WTC11 (cell line): ENCODE measurements around the gene TWIST2. TPM values are rescaled to one million over a fixed set of nuclear protein-coding genes. Genes with fewer than 3 reads are reported as not detected.

Experiments
- ATAC-seq: fragments of 200-7000 bp; cut with Tn5 transposase; 2 replicates; pipeline ENCODE4 v1.10.0; 2021; ENCODE audit warnings: mild to moderate bottlenecking, moderate library complexity
- CTCF ChIA-PET: fragments of 300-600 bp; sonication (Branson Sonifier 250); formaldehyde crosslinking; loops from one replicate; lab custom pipeline; 2021; ENCODE audit warnings: antibody characterized with exemption; lab: Charles Lee
- POLR2A ChIA-PET: fragments of 350-600 bp; sonication (Branson Sonifier 250); formaldehyde crosslinking; loops from one replicate; lab custom pipeline; 2021; ENCODE audit warnings: antibody characterized with exemption; lab: Charles Lee
- DNase-seq: peaks from one replicate; pipeline ENCODE4 v3.0.0; 2021; ENCODE audit warnings: low spot score
- H3K27ac Mint-ChIP-seq: 2 replicates; pipeline ENCODE4 v1.8.0; 2021; ENCODE audit warnings: mixed read lengths
- H3K27me3 Mint-ChIP-seq: 2 replicates; pipeline ENCODE4 v1.8.0; 2021; ENCODE audit warnings: low read depth, mild to moderate bottlenecking, moderate library complexity, mixed read lengths
- H3K36me3 Mint-ChIP-seq: 2 replicates; pipeline ENCODE4 v1.8.0; 2021; ENCODE audit warnings: mixed read lengths
- H3K4me1 Mint-ChIP-seq: 2 replicates; pipeline ENCODE4 v1.8.0; 2022; ENCODE audit warnings: mixed read lengths
- H3K4me3 Mint-ChIP-seq: 2 replicates; pipeline ENCODE4 v1.8.0; 2021; ENCODE audit warnings: mild to moderate bottlenecking, moderate library complexity, mixed read lengths
- H3K9me3 Mint-ChIP-seq: 2 replicates; pipeline ENCODE4 v1.8.0; 2021; ENCODE audit warnings: mixed read lengths
- ATF6 ChIP-seq: sonication (generic); formaldehyde crosslinking; IDR thresholded peaks from 2 replicates; pipeline ENCODE4 v1.8.1; 2023; ENCODE audit warnings: mild to moderate bottlenecking, missing genetic modification reagents
- CBFB ChIP-seq: sonication (generic); formaldehyde crosslinking; IDR thresholded peaks from 2 replicates; pipeline ENCODE4 v1.8.1; 2022; ENCODE audit warnings: mild to moderate bottlenecking, low read depth, missing genetic modification reagents
- CDX4 ChIP-seq: fragments of 250-450 bp; sonication (Bioruptor Pico); IDR thresholded peaks from 2 replicates; pipeline ENCODE4 v1.9.0; 2021; ENCODE audit warnings: moderate library complexity, mild to moderate bottlenecking, inconsistent platforms, borderline replicate concordance
- CREB1 ChIP-seq: sonication (generic); formaldehyde crosslinking; IDR thresholded peaks from 2 replicates; pipeline ENCODE4 v1.8.0; 2023; ENCODE audit warnings: mild to moderate bottlenecking, missing genetic modification reagents
- FOXP1 ChIP-seq: sonication (generic); formaldehyde crosslinking; IDR thresholded peaks from 2 replicates; pipeline ENCODE4 v1.8.0; 2022; ENCODE audit warnings: missing genetic modification reagents, mild to moderate bottlenecking, moderate library complexity, borderline replicate concordance
- GTF2I ChIP-seq: fragments of 250-450 bp; sonication (Bioruptor Pico); conservative IDR thresholded peaks from 2 replicates; pipeline ENCODE4 v1.4.0; 2021; ENCODE audit warnings: mild to moderate bottlenecking
- IRF1 ChIP-seq: sonication (generic); formaldehyde crosslinking; IDR thresholded peaks from 2 replicates; pipeline ENCODE4 v1.8.0; 2023; ENCODE audit warnings: missing genetic modification reagents
- JAZF1 ChIP-seq: fragments of 250-450 bp; sonication (Bioruptor Pico); IDR thresholded peaks from 2 replicates; pipeline ENCODE4 v1.9.0; 2021; ENCODE audit warnings: moderate library complexity, mild to moderate bottlenecking, inconsistent platforms
- NFE2L1 ChIP-seq: sonication (generic); formaldehyde crosslinking; IDR thresholded peaks from 2 replicates; pipeline ENCODE4 v1.8.1; 2023; ENCODE audit warnings: missing genetic modification reagents
- NFYB ChIP-seq: sonication (generic); formaldehyde crosslinking; conservative IDR thresholded peaks from 2 replicates; pipeline ENCODE4 v1.8.0; 2022; ENCODE audit warnings: low read depth, missing genetic modification reagents
- PRDM15 ChIP-seq: sonication (generic); formaldehyde crosslinking; IDR thresholded peaks from 2 replicates; pipeline ENCODE4 v1.8.0; 2022; ENCODE audit warnings: missing genetic modification reagents
- SMAD3 ChIP-seq: sonication (generic); formaldehyde crosslinking; IDR thresholded peaks from 2 replicates; pipeline ENCODE4 v1.8.0; 2022; ENCODE audit warnings: missing genetic modification reagents, mild to moderate bottlenecking, borderline replicate concordance
- SMAD4 ChIP-seq: sonication (generic); formaldehyde crosslinking; IDR thresholded peaks from 2 replicates; pipeline ENCODE4 v1.8.0; 2022; ENCODE audit warnings: mild to moderate bottlenecking, missing genetic modification reagents
- ZBTB43 ChIP-seq: sonication (generic); formaldehyde crosslinking; IDR thresholded peaks from 2 replicates; pipeline ENCODE4 v1.8.1; 2023; ENCODE audit warnings: mild to moderate bottlenecking, missing genetic modification reagents
- ZMAT4 ChIP-seq: fragments of 250-450 bp; sonication (Bioruptor Pico); IDR thresholded peaks from 2 replicates; pipeline ENCODE4 v1.9.0; 2021; ENCODE audit warnings: mild to moderate bottlenecking
- ZNF121 ChIP-seq: sonication (generic); formaldehyde crosslinking; IDR thresholded peaks from 2 replicates; pipeline ENCODE4 v1.8.0; 2023; ENCODE audit warnings: missing genetic modification reagents
- ZNF263 ChIP-seq: sonication (generic); formaldehyde crosslinking; IDR thresholded peaks from 2 replicates; pipeline ENCODE4 v1.8.1; 2022; ENCODE audit warnings: low read depth, mild to moderate bottlenecking, moderate library complexity, missing genetic modification reagents
- ZNF281 ChIP-seq: sonication (generic); formaldehyde crosslinking; IDR thresholded peaks from 2 replicates; pipeline ENCODE4 v1.8.0; 2023; ENCODE audit warnings: mild to moderate bottlenecking, missing genetic modification reagents
- ZNF317 ChIP-seq: sonication (generic); formaldehyde crosslinking; IDR thresholded peaks from 2 replicates; pipeline ENCODE4 v1.8.1; 2023; ENCODE audit warnings: low read depth, mild to moderate bottlenecking, moderate library complexity, missing genetic modification reagents, borderline replicate concordance
- ZNF416 ChIP-seq: fragments of 250-450 bp; sonication (Bioruptor Pico); IDR thresholded peaks from 2 replicates; pipeline ENCODE4 v1.9.0; 2021; ENCODE audit warnings: mild to moderate bottlenecking, inconsistent platforms
- ZNF425 ChIP-seq: fragments of 250-450 bp; sonication (Bioruptor Pico); conservative IDR thresholded peaks from 2 replicates; pipeline ENCODE4 v1.9.0; 2021; ENCODE audit warnings: mild to moderate bottlenecking
- total RNA-seq: library from RNA; stranded (reverse); gene quantifications from 3 replicates; pipeline ENCODE4 v1.2.3, GENCODE V29; 2021

TWIST2 gene
- total RNA-seq, 1 experiment from 2014 or later: 5.7 TPM

- DNase-seq (no peak), ATAC-seq (no peak)
- TF ChIP-seq GTF2I (no peak), ZNF281 (CRISPR knock-in tag) (no peak), CBFB (no peak), ZNF121 (no peak), SMAD4 (CRISPR knock-in tag) (no peak), ZNF317 (CRISPR knock-in tag) (no peak), ZMAT4 (CRISPR knock-in tag) (no peak), ZNF263 (no peak), CREB1 (CRISPR knock-in tag) (no peak), JAZF1 (CRISPR knock-in tag) (no peak), ATF6 (CRISPR knock-in tag) (no peak), ZNF416 (CRISPR knock-in tag) (no peak), ZNF425 (no peak), NFYB (CRISPR knock-in tag) (no peak), FOXP1 (CRISPR knock-in tag) (no peak)
- Mint-ChIP-seq H3K4me1 (peaks cover 9% of the 10 kb centered on the region), H3K27ac (no peak overlapping the region), H3K36me3 (no peaks in the 10 kb centered on the region), H3K27me3 (no peaks in the 10 kb centered on the region; the same call in 1 of the 2 replicates), H3K4me3 (no peak overlapping the region), H3K9me3 (peaks cover 12% of the 10 kb centered on the region)
- ChIA-PET CTCF (interaction anchor here (0.7 kb wide), 1 partner anchor 15 kb away, joined by 4 read pairs; no protein-coding TSS in a partner anchor), POLR2A (no interaction called here)
Observed at GRCh38 chr2:238955648-238956531, 108.0 kb downstream of the TWIST2 start.

- Mint-ChIP-seq H3K4me3 (no peak overlapping the region), H3K27me3 (no peaks in the 10 kb centered on the region; the same call in 1 of the 2 replicates), H3K9me3 (peaks cover 19% of the 10 kb centered on the region), H3K36me3 (no peaks in the 10 kb centered on the region), H3K27ac (no peak overlapping the region), H3K4me1 (peaks cover 9% of the 10 kb centered on the region)
- no peak for DNase-seq
- POLR2A ChIA-PET: no interaction called here
- CTCF ChIA-PET: no interaction called here
- no peak for ATAC-seq
- TF ChIP-seq NFE2L1 (CRISPR knock-in tag) (no peak), PRDM15 (CRISPR knock-in tag) (no peak), GTF2I (no peak), NFYB (CRISPR knock-in tag) (no peak), IRF1 (no peak), ZBTB43 (CRISPR knock-in tag) (no peak), CDX4 (CRISPR knock-in tag) (no peak), SMAD3 (no peak)
Observed at GRCh38 chr2:238956676-238957075, 108.8 kb downstream of the TWIST2 start.
